T-helper 1 cell treated with Interleukin-12 subunit alpha and Interleukin-12 subunit beta and Interleukin-4 antibody, amounts not matched to agents 30 ng/mL and 1 ng/mL, for 36 hours (primary cell): ENCODE measurements around the gene YWHAB. TPM values are rescaled to one million over a fixed set of nuclear protein-coding genes. Genes with fewer than 3 reads are reported as not detected.

ENCODE experiments used
- intact Hi-C: fragments of 100-400 bp; cut with micrococcal nuclease; formaldehyde crosslinking; loops from one replicate; pipeline ENCODE4 v1.15.1; 2024
- total RNA-seq: library from RNA; stranded (reverse); gene quantifications from 2 replicates; pipeline ENCODE4 v1.2.3, GENCODE V29; 2022

YWHAB gene
- total RNA-seq, 1 donor from 2014 or later: 278 TPM

GRCh38 chr20:44910690-44911262 is 25.3 kb downstream of the YWHAB start:
- intact Hi-C loops: loop anchor here (1.0 to 5.0 kb wide), 6 partner anchors 24 to 700 kb away; partner anchors contain the start of genes OSER1, STK4 and TOMM34

DNA sequence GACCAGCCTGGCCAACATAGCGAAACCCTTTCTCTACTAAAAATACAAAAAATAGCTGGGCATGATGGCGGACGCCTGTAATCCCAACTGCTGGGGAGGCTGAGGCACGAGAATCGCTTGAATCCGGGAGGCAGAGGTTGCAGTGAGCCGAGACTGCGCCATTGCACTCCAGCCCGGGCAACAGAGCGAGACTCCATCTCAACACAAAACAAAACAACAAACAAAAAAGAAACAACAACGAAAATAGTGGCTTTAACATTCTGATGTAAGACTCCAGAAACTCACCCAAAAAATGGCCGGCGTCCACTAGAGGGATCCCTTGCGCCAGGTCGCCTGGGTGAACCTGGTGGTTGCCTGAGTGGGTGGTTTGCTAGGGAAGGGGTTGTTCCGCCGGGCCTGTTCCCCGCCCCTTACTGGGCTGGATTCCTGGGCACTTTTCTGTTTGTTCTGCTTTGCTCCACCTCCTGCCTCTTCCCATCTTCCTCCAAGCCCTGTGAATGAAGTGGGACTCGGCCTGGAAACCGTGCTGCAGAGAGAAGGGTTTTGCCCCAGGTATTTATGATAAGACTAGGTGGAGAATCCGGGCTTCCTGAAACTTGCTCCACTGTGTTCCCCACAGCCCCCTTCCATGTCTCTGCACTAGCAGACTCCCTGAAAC is 25.9 kb downstream of the YWHAB start:
- intact Hi-C loops: loop anchor here (2.0 to 5.0 kb wide), 3 partner anchors 55 to 381 kb away; partner anchors contain the start of gene STK4

GRCh38 chr20:44912189-44912588 is 26.7 kb downstream of the YWHAB start:
- intact Hi-C loops: loop anchor here (5.0 kb wide), 2 partner anchors 185 to 380 kb away; no protein-coding TSS in a partner anchor

DNA sequence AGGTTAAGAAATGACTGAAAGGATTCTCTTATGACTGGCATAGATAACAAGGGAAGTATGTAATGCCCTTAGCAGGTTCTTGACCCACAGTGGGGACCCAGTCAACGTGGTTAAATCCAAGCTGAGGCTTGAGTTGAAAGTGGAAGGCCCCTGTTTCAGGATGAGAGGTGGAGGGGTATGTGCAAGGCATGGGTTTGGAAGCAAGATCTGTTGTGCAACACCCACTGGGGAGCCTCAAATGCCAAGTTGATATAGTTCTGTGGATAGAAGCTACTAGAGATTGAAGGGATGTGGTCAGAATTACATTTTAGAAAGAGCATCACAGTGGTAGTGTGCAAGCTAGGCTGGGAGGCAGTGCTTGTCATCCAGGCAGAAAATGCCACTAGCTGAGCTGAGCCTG is 29.4 kb downstream of the YWHAB start:
- intact Hi-C loops: loop anchor here (5.0 kb wide), 2 partner anchors 182 to 377 kb away; no protein-coding TSS in a partner anchor

DNA sequence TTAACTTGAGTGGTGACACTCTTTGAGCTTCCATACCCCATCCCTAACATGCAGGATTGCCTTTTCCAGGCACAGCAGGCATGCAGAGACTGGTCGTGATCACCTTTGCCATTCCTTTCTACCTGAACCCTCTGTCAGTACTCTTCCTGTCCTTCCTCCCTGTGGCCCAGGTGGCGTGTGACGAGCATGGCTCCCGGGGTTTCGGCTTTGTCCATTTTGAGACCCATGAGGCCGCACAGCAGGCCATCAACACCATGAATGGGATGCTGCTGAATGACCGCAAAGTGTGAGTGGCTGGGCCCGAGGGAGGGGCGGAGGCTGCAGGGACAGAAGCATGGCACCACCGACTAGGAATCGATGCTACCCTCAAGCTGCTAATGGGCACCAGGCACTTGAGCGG is 31.1 kb downstream of the YWHAB start:
- intact Hi-C loops: no loop called here

DNA sequence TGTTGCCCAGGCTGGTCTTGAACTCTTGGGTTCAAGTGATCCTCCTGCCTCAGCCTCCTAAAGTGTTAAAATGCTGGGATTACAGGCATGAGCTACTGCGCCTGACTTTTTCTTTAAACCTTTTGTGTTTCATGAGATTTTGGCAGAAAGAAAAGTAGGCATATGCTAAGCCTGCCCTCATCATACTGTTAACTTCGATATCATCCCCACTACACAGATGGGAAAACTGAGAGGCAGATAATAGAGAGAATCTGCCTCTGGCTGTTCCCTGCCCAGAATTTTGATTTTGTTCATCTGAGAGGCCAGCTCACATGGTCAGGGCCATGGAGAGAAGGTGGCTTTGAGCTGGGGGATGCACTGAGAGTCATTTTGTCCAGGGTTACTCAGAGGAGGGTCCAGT is 31.9 kb downstream of the YWHAB start:
- intact Hi-C loops: no loop called here

DNA sequence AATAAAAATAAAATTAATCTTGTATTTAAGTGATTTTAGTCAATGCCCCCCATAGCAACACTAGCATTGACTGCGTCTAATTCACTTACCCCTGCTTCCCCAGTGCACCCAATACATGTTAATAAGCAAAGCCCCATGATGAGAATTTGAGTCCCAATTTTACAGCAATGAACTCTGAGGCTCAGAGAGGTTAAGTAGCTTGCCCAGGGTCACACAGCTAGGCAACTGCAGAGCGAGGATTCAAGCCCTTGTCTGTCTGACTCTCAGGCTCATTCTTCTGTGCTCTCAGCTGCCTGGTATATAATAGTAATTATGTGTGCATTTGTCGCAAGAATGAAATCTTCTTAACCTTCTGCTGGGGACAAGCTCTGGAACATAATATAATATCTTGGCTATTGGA is 32.8 kb downstream of the YWHAB start:
- intact Hi-C loops: no loop called here

DNA sequence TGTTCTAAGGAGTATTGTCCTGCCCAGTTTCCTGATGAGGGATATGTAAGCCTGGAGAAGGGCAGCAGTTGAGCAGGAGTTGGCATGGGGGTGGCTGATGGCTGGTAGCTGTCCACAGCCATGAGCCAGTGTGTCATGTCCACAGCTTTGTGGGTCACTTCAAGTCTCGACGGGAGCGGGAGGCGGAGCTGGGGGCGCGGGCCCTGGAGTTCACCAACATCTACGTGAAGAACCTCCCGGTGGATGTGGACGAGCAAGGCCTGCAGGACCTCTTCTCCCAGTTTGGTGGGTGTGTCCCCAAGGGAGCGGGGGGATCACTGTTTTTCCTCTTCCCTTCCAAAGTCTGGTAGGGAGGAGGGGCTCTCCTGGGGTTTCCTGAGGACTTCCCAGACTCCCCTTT is 33.3 kb downstream of the YWHAB start:
- intact Hi-C loops: no loop called here

DNA sequence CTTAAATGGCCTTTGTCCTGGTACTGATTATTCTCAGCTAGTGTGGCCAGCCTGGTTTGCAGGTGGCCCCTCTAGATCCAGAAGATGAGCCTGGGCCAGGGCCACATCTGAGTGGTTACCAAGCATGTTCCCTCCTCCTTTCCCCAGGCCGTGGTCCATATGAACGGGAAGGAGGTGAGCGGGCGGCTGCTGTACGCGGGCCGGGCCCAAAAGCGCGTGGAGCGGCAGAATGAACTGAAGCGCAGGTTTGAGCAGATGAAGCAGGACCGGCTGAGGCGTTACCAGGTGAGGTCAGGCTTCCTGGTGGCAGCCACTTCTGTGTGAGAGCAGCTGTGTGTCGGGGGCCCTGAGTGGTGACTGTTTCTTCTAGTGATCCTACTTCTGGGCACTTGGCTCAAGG is 35.9 kb downstream of the YWHAB start:
- intact Hi-C loops: no loop called here

- intact Hi-C loops: no loop called here
Measured at GRCh38 chr20:44924541-44924940, 39.0 kb downstream of the YWHAB start.

DNA sequence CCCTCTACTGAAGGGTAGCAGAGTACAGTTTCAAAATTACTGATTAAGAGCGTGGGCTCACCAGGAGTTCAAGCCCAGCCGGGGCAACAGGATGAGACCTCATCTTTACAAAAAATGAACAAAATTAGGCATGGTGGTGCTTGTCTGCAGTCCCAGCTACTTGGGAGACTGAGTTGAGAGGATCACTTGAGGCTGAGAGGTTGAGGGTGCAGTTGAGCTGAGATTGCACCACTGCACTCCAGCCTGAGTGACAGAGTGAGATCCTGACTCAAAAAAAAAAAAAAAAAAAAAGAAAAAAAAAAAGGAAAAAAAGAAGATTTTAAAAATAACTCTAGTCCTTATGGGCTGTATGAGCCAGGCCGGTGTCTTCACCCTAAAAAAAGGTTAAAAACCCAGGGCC is 43.1 kb downstream of the YWHAB start:
- intact Hi-C loops: no loop called here

DNA sequence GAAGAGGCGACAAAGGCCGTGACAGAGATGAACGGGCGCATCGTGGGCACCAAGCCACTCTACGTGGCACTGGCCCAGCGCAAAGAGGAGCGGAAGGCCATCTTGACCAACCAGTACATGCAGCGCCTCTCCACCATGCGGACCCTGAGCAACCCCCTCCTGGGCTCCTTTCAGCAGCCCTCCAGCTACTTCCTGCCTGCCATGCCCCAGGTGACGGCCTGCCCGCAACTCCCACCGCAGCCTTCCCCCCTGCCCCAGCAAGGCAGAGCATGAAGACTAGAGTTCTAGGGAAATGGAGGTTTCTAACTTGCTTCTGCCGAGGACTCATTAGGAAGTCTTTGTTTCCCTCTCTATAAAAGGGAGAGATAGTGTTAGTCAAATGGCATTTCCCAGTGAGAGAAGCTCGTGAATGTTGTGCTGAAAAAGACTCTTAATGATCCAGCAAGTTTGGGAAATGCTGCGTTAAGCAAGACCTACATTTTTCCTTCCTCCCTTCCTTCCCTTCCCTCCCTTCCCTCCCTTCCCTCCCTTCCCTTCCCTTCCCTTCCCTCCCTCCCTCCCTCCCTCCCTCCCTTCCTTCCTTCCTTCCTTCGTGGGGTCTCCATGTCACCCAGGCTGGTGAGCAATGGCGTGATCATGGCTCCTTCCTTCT is 45.1 kb downstream of the YWHAB start:
- intact Hi-C loops: no loop called here

DNA sequence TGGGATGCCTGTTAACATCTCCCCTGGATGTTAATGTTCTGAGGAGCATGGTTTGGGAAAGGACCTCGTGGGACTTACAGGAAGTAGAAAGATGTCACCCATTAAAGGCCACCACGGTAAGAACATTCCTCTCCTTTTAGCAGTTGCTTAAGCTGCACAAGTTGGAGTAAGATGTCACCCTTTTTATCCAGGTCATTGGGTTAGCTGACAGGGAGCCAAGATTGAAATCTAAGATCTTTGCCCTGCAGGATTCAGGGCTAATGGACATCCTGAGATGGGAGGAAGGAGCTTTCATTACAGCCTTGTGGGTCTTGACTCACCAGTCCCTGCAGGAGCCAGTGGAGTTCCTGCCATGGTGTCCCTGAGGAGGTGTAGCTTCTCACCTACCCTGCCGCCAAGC is 46.4 kb downstream of the YWHAB start:
- intact Hi-C loops: no loop called here

DNA sequence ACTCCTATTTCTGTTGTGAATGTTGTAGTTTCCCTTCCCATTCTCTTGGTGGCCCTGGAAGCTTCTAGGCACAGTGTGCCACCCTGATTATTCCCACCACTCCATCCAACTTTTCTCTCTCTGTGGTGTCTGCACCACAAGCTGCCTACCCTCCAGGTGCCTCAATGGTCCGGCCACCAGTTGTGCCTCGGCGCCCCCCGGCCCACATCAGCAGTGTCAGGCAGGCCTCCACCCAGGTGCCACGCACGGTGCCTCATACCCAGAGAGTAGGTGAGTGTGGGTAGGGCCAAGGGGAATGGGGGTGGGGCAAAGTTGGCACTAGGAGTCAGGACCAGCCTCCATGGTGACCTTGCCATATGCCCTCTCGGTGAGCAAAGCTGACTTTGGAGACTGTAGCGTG is 47.4 kb downstream of the YWHAB start:
- intact Hi-C loops: no loop called here

DNA sequence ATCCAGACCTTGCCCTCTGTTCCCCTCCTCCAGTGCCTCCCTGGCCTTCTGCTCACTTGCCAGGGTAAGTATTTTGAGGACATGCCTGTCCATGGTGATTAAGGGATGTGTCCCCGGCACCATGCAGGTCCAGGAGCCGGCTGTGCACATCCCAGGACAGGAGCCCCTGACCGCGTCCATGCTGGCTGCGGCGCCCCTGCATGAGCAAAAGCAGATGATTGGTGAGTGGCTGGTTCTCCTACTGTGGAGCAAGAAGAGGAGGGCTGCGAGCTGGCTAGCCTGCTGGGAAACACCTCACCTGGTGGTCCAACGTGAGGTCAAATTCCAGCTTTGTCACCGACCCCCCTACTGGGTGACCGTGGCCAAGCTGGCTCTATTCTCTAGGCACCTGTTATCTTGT is 51.0 kb downstream of the YWHAB start:
- intact Hi-C loops: no loop called here

GRCh38 chr20:44938637-44939036 is 53.1 kb downstream of the YWHAB start:
- intact Hi-C loops: no loop called here

- intact Hi-C loops: no loop called here
Measured at GRCh38 chr20:44941120-44941691, 55.7 kb downstream of the YWHAB start.

DNA sequence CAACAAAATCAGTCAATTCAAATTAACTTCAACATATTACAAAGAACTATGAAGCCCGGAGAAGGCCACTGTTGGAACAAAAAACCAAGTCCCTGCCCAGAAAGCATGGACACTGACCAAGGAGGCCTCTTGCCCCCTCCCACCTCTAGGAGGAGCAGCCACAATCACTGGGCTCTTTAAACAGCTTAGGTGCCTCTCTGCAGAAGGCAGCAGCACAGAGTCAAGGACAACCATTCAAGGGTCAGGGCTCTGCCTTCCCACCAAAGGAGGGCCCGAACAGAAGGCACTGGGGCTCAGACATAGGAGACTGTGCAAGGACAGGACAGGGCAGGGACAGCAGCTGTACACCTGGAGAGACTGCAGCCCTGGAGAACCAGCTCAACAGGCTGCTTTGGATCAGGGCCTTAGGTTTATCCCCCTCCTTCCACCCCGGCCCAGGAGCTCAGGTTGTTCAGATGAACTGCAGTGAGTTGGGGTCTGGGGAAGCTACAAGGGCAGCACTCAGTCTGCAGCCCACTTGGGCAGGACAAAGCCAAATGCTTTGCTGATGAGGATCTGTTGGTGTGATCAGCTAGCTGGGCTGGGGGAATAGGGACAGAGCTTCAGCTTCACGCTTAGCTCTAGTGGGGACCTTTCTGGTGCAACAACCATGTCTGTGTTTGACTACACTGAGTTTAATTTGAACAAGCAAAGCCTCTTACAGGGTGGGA is 56.9 kb downstream of the YWHAB start:
- intact Hi-C loops: no loop called here

DNA sequence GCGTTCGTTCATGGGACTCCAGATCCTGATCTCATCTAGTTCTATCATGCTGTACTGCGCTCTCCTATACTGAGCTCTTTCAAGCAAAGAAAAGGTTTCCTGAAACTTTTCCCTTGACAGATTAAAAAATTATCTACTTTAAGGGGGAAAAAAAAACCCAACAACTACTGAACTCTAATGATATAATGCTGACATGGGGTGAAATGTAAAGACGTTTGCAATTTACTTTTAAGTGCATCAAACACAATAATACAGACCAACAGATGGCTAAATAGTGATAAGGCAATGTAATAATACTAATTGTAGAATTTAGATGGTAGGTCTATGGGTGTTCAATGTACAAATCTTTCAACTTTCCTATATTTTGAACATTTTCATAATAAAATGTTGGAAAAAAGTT is 58.3 kb downstream of the YWHAB start:
- intact Hi-C loops: no loop called here

DNA sequence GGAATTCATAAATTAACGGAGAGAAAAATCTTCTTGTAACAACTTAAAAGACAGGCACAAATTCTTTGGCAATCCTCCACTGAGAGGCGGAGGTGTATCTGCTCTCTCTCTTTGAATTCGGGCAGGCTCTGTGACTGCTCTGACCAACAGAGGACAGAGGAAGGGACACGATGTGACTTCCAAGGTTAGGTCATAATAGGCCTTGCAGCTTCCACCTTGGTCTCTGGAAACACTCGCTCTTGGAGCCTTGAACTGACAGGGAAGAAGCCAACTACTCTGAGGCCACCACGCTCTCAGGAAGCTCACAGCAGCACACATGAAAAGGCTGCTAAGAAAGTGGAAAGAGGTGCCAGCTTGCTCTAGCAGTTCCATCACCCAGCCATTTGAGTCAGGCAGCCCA is 59.8 kb downstream of the YWHAB start:
- intact Hi-C loops: no loop called here

DNA sequence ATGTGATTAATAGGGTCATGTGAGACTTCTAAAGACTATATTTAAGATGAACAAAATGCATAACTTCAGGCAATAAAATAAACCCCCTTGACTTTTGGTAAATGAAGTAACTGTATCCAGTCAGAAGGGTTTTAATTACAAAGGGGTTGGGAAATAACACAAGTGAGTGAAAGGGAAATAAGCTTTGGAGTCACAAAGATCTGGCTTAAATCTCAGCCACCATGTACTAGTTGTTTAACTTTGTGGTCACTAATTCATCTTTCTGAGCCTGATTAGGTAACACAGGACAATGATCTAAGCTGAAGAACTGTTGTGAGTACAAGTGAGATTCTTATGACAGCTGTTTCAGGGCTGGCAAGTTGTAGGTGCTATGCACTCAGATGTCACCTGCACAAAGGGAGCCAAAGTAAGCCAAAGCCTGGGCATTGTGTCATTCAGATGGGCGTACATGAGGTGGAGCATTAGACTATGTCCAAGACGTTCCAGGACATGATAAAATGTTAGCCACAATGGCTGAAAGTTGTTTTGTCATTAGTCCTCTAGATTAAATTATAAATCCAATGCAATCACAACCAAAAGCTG is 60.9 kb downstream of the YWHAB start:
- intact Hi-C loops: no loop called here
